T-helper 17 cell (primary cell): ENCODE results near the gene CCNT2. TPM values are rescaled to one million over a fixed set of nuclear protein-coding genes. Genes with fewer than 3 reads are reported as not detected.
"Not testable (repeated sequence)": the region's sequence is repeated elsewhere in the genome, so short reads cannot be mapped to it uniquely, and the experiment has no call there.

ENCODE experiments used
- ATAC-seq: fragments of 150-1000 bp; cut with Tn5 transposase; 2 replicates; pipeline ENCODE4 v1.10.0; 2021; ENCODE audit warnings: mild to moderate bottlenecking, moderate library complexity
- DNase-seq, 3 donors: peaks; one replicate each; pipeline versions ENCODE4 v3.0.0 to v3.0.0-alpha.2; 2020 to 2021
- H3K9me3 ChIP-seq: one replicate; pipeline ENCODE4 v1.7.0; 2013; ENCODE audit warnings: low read length, mild to moderate bottlenecking; ENCODE audit not compliant: control insufficient read depth, poor library complexity, severe bottlenecking
- H3K27ac Mint-ChIP-seq: one replicate; pipeline ENCODE4 v1.8.0; 2022; ENCODE audit warnings: mild to moderate bottlenecking, moderate library complexity, mixed read lengths
- H3K27me3 Mint-ChIP-seq: one replicate; pipeline ENCODE4 v1.8.0; 2022; ENCODE audit warnings: mixed read lengths
- H3K36me3 Mint-ChIP-seq: one replicate; pipeline ENCODE4 v1.8.0; 2022; ENCODE audit warnings: low read depth, mixed read lengths
- H3K4me1 Mint-ChIP-seq: one replicate; pipeline ENCODE4 v1.8.0; 2022; ENCODE audit warnings: mild to moderate bottlenecking, mixed read lengths
- H3K4me3 Mint-ChIP-seq: one replicate; pipeline ENCODE4 v1.8.0; 2022; ENCODE audit warnings: mild to moderate bottlenecking, moderate library complexity, mixed read lengths
- total RNA-seq, 4 donors: library from RNA in 2 of 4; stranded (reverse) in 2 of 4; gene quantifications; one replicate each; pipeline ENCODE4 v1.2.3 and lab custom pipeline; 2022 to 2026

Gene CCNT2
- total RNA-seq, 2 donors from 2014 or later, result 56.9 to 80.5 TPM

- not testable (repeated sequence) for H3K4me1 Mint-ChIP-seq, H3K36me3 Mint-ChIP-seq, H3K9me3 ChIP-seq, H3K4me3 Mint-ChIP-seq, ATAC-seq, H3K27ac Mint-ChIP-seq, H3K27me3 Mint-ChIP-seq, DNase-seq
Measured at GRCh38 chr2:134967166-134967565, 48.5 kb downstream of the CCNT2 start.

GRCh38 chr2:134973241-134974138, 54.9 kb downstream of the CCNT2 start:
- ATAC-seq (no peak), DNase-seq (no peak)
- Mint-ChIP-seq H3K4me1 (no peaks in the 10 kb centered on the region), H3K27me3 (peaks cover under 1% of the 10 kb centered on the region), H3K36me3 (peaks cover 1% of the 10 kb centered on the region), H3K4me3 (no peak overlapping the region), H3K27ac (no peak overlapping the region)
- H3K9me3 ChIP-seq, result peaks cover 5% of the 10 kb centered on the region

GRCh38 chr2:134975281-134976009, 56.8 kb downstream of the CCNT2 start:
- Mint-ChIP-seq H3K4me1 (no peaks in the 10 kb centered on the region), H3K4me3 (no peak overlapping the region), H3K27ac (no peak overlapping the region), H3K36me3 (peaks cover 5% of the 10 kb centered on the region), H3K27me3 (peaks cover 17% of the 10 kb centered on the region)
- DNase-seq, result no peak
- no peak for ATAC-seq
- peaks cover 5% of the 10 kb centered on the region for H3K9me3 ChIP-seq

GRCh38 chr2:134976074-134976702, 57.6 kb downstream of the CCNT2 start:
- no peak for DNase-seq
- H3K9me3 ChIP-seq, result peaks cover 5% of the 10 kb centered on the region
- Mint-ChIP-seq H3K4me1 (no peaks in the 10 kb centered on the region), H3K36me3 (peaks cover 5% of the 10 kb centered on the region), H3K4me3 (no peak overlapping the region), H3K27me3 (peaks cover 23% of the 10 kb centered on the region), H3K27ac (no peak overlapping the region)
- ATAC-seq, result no peak

GRCh38 chr2:134977104-134977503, 58.5 kb downstream of the CCNT2 start:
- H3K27me3 Mint-ChIP-seq, result peaks cover 23% of the 10 kb centered on the region
- not testable (repeated sequence) for H3K4me3 Mint-ChIP-seq, H3K9me3 ChIP-seq, DNase-seq, H3K36me3 Mint-ChIP-seq, H3K4me1 Mint-ChIP-seq, H3K27ac Mint-ChIP-seq, ATAC-seq

- H3K36me3 Mint-ChIP-seq, result peaks cover 5% of the 10 kb centered on the region
- peaks cover 23% of the 10 kb centered on the region for H3K27me3 Mint-ChIP-seq
- no peak overlapping the region for H3K27ac Mint-ChIP-seq
- DNase-seq (no peak), ATAC-seq (no peak)
- H3K9me3 ChIP-seq, result peaks cover 2% of the 10 kb centered on the region
- H3K4me1 Mint-ChIP-seq, result no peaks in the 10 kb centered on the region
- H3K4me3 Mint-ChIP-seq, result no peak overlapping the region
Measured at GRCh38 chr2:134979221-134979620, 60.6 kb downstream of the CCNT2 start.

GRCh38 chr2:134980639-134981038, 62.0 kb downstream of the CCNT2 start:
- DNase-seq, result no peak
- ATAC-seq, result no peak
- H3K4me3 Mint-ChIP-seq, result no peak overlapping the region
- H3K27ac Mint-ChIP-seq, result no peak overlapping the region
- peaks cover 5% of the 10 kb centered on the region for H3K36me3 Mint-ChIP-seq
- H3K9me3 ChIP-seq, result no peaks in the 10 kb centered on the region
- no peaks in the 10 kb centered on the region for H3K4me1 Mint-ChIP-seq
- H3K27me3 Mint-ChIP-seq, result peaks cover 23% of the 10 kb centered on the region

- Mint-ChIP-seq H3K27ac (no peak overlapping the region), H3K4me1 (no peaks in the 10 kb centered on the region)
Measured at GRCh38 chr2:134982603-134983002, 64.0 kb downstream of the CCNT2 start.

GRCh38 chr2:134985061-134985460, 66.4 kb downstream of the CCNT2 start:
- DNase-seq, result no peak
- no peak overlapping the region for H3K4me3 Mint-ChIP-seq
- H3K36me3 Mint-ChIP-seq, result no peaks in the 10 kb centered on the region
- no peaks in the 10 kb centered on the region for H3K9me3 ChIP-seq
- peaks cover 34% of the 10 kb centered on the region for H3K27me3 Mint-ChIP-seq
- H3K27ac Mint-ChIP-seq, result no peak overlapping the region
- ATAC-seq, result no peak
- H3K4me1 Mint-ChIP-seq, result no peaks in the 10 kb centered on the region

More at GRCh38 chr2:134982603-134983002, 64.0 kb downstream of the CCNT2 start:
- no peak for ATAC-seq
- Mint-ChIP-seq H3K27me3 (peaks cover 37% of the 10 kb centered on the region), H3K36me3 (peaks cover 5% of the 10 kb centered on the region), H3K4me3 (no peak overlapping the region)
- H3K9me3 ChIP-seq, result no peaks in the 10 kb centered on the region
- no peak for DNase-seq

- no peaks in the 10 kb centered on the region for H3K9me3 ChIP-seq
- Mint-ChIP-seq H3K27ac (no peak overlapping the region), H3K4me3 (no peak overlapping the region), H3K4me1 (no peaks in the 10 kb centered on the region), H3K36me3 (no peaks in the 10 kb centered on the region), H3K27me3 (peaks cover 24% of the 10 kb centered on the region)
- DNase-seq, result no peak
- ATAC-seq, result no peak
Measured at GRCh38 chr2:134988994-134989605, 70.5 kb downstream of the CCNT2 start.

GRCh38 chr2:134999521-134999920, 80.9 kb downstream of the CCNT2 start:
- DNase-seq, result no peak
- Mint-ChIP-seq H3K27me3 (peaks cover 8% of the 10 kb centered on the region), H3K4me3 (no peak overlapping the region), H3K4me1 (peaks cover 6% of the 10 kb centered on the region), H3K36me3 (no peaks in the 10 kb centered on the region), H3K27ac (no peak overlapping the region)
- no peak for ATAC-seq
- no peaks in the 10 kb centered on the region for H3K9me3 ChIP-seq

GRCh38 chr2:135002836-135003235, 84.2 kb downstream of the CCNT2 start:
- Mint-ChIP-seq H3K4me3 (no peak overlapping the region), H3K27ac (no peak overlapping the region), H3K27me3 (peaks cover 30% of the 10 kb centered on the region), H3K36me3 (no peaks in the 10 kb centered on the region), H3K4me1 (peaks cover 4% of the 10 kb centered on the region)
- DNase-seq, result no peak
- ATAC-seq, result no peak
- no peaks in the 10 kb centered on the region for H3K9me3 ChIP-seq
